Right lobe of liver (tissue), 6 donors: ENCODE data around the gene DSG3. TPM values are rescaled to one million over a fixed set of nuclear protein-coding genes. Genes with fewer than 3 reads are reported as not detected.

ENCODE experiments used
- ATAC-seq, 4 donors: fragments of 200-7000 bp; cut with Tn5 transposase; one replicate each; pipeline ENCODE4 v1.9.1; 2020; ENCODE audit warnings: mild to moderate bottlenecking in 4 of 4, moderate library complexity in 4 of 4
- DNase-seq, 3 donors: peaks; one replicate each; pipeline ENCODE4 v3.0.0-alpha.2; 2020
- H3K27ac ChIP-seq, 3 donors: fragments of 200-600 bp; one replicate each; pipeline ENCODE4 v1.8.0; 2022
- H3K27me3 ChIP-seq, 2 donors: fragments of 200-600 bp; one replicate each; pipeline ENCODE4 v1.8.0; 2022
- H3K36me3 ChIP-seq, 4 donors: fragments of 200-600 bp; sonication (generic) in 1 of 4; one replicate each; pipeline versions ENCODE4 v1.5.1 to v1.8.0; 2017 to 2022; ENCODE audit warnings: control low read depth in 1 of 4
- H3K4me1 ChIP-seq, 4 donors: fragments of 200-600 bp; sonication (generic) in 1 of 4; one replicate each; pipeline versions ENCODE4 v1.5.1 to v1.8.0; 2017 to 2022; ENCODE audit warnings: control low read depth in 1 of 4
- H3K4me3 ChIP-seq, 3 donors: fragments of 200-600 bp; one replicate each; pipeline ENCODE4 v1.8.0; 2022
- H3K9me3 ChIP-seq, 4 donors: fragments of 200-600 bp; sonication (generic) in 1 of 4; one replicate each; pipeline versions ENCODE4 v1.5.1 to v1.8.0; 2017 to 2022; ENCODE audit warnings: control low read depth in 1 of 4
- CTCF ChIP-seq, 4 donors: fragments of 200-600 bp in 3 of 4; fragments of 450-650 bp in 1 of 4; IDR thresholded peaks; one replicate each; pipeline versions ENCODE4 v1.5.1 to v1.8.0; 2016 to 2022; ENCODE audit warnings: antibody characterized with exemption in 4 of 4, mild to moderate bottlenecking in 2 of 4
- POLR2A ChIP-seq: fragments of 450-650 bp; IDR thresholded peaks from one replicate; pipeline ENCODE4 v1.6.1; 2017; ENCODE audit warnings: antibody characterized with exemption, mild to moderate bottlenecking
- WGBS: methylation state at CpG from one replicate; pipeline ENCODE4 v1.1.6; 2018; ENCODE audit warnings: low coverage, low lambda C conversion rate; ENCODE audit not compliant: insufficient coverage; ENCODE audit errors: missing lambda C conversion rate; 5-methylcytosine and 5-hydroxymethylcytosine counted together
- intact Hi-C, 2 donors: fragments of 100-400 bp; cut with DNase I; formaldehyde crosslinking; loops; one replicate each; pipeline versions ENCODE4 v1.11.2 to v1.14.1; 2022
- long read RNA-seq: library from polyadenylated mRNA; unstranded; transcript quantifications from one replicate; pipeline ENCODE4 v2.0.0, GENCODE V29; 2019
- total RNA-seq, 6 experiments: library from RNA; depleted of rRNA in 2 of 6; stranded (reverse); fragments of >200 nt in 2 of 6; fragmentation: NEBNext Ultra II Directional in 3 of 6; extraction: Animal tissue kit (Norgen Biotek cat#: 25700) in 3 of 6; gene quantifications; one replicate each; pipeline versions ENCODE4 v1.1.0 to v1.2.4, GENCODE V29; 2016 to 2023
- donor health status: DM: no; HTN: yes; CAD: no.
- donor health status: DM: no; HTN: no; CAD: no.
- donor health status: DM: no; HTN: no; CAD: no.
- donor health status: DM: no; HTN: yes; CAD: no.
- donor health status: DM: no; HTN: yes; CAD: no.

Gene DSG3, protein sequence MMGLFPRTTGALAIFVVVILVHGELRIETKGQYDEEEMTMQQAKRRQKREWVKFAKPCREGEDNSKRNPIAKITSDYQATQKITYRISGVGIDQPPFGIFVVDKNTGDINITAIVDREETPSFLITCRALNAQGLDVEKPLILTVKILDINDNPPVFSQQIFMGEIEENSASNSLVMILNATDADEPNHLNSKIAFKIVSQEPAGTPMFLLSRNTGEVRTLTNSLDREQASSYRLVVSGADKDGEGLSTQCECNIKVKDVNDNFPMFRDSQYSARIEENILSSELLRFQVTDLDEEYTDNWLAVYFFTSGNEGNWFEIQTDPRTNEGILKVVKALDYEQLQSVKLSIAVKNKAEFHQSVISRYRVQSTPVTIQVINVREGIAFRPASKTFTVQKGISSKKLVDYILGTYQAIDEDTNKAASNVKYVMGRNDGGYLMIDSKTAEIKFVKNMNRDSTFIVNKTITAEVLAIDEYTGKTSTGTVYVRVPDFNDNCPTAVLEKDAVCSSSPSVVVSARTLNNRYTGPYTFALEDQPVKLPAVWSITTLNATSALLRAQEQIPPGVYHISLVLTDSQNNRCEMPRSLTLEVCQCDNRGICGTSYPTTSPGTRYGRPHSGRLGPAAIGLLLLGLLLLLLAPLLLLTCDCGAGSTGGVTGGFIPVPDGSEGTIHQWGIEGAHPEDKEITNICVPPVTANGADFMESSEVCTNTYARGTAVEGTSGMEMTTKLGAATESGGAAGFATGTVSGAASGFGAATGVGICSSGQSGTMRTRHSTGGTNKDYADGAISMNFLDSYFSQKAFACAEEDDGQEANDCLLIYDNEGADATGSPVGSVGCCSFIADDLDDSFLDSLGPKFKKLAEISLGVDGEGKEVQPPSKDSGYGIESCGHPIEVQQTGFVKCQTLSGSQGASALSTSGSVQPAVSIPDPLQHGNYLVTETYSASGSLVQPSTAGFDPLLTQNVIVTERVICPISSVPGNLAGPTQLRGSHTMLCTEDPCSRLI
- under 1 TPM in 1 of 6 experiments, not detected in 5; 0.09 TPM for total RNA-seq
- long read RNA-seq = 0 reads

DNA sequence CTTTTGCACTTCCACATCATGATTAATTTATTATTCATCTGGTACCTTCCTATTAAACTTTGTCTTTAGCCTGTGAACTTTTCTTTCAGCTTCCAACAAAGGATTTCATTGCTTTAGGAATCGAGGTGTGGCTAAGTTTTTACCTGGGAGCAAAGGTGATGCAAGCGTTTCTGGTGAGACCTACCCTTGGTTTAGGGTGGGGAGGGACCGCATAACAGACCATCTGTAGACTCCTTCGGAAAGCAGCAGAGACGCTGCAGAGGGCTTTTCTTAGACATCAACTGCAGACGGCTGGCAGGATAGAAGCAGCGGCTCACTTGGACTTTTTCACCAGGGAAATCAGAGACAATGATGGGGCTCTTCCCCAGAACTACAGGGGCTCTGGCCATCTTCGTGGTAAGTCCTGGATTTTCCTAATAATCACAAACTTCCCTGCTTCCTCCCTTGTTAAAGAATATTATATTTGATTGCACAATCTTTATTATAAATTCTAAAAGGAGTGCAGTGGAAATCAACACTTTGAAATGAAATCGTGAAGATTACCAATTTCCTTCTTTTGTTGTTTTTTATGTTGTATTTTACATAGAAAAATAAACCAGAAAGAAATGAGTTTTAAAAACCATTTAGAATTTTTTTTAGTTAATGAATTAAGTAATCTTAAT, at the start of gene DSG3:
DSG3 (plus strand) TSS at position 212 of the 662 bp plus-strand sequence; CDS start at position 349, 137 bp downstream.
- no peak within 1 kb of the TSS for H3K4me3 ChIP-seq
- H3K4me1 ChIP-seq = no peaks in the 10 kb centered on the region
- H3K27me3 ChIP-seq = no peaks in the 10 kb centered on the region
- H3K36me3 ChIP-seq = no peaks in the 10 kb centered on the region
- no peaks in the 10 kb centered on the region for H3K9me3 ChIP-seq
- no peak for DNase-seq
- TF ChIP-seq POLR2A (no peak), CTCF (IDR thresholded peaks at IDR 0.05) (no peak)
- 58% methylated on average over 8 of the region's 9 CpGs for whole genome bisulfite sequencing
- intact Hi-C loops = no loop called here
- H3K27ac ChIP-seq = no peak within 1 kb of the TSS
- no peak for ATAC-seq

- DNase-seq = no peak
- no peaks in the 10 kb centered on the region for H3K27me3 ChIP-seq
- no peak for ATAC-seq
- no peak overlapping the region for H3K4me3 ChIP-seq
- 68% methylated on average over 2 of the region's 2 CpGs for WGBS
- H3K27ac ChIP-seq = no peak overlapping the region
- intact Hi-C loops = no loop called here
- H3K4me1 ChIP-seq = peaks cover 0 to 31% (median 14%) of the 10 kb centered on the region in 4 donors
- TF ChIP-seq POLR2A (no peak), CTCF (IDR thresholded peaks at IDR 0.05) (no peak)
- no peaks in the 10 kb centered on the region for H3K36me3 ChIP-seq
- H3K9me3 ChIP-seq = no peaks in the 10 kb centered on the region
Measured at GRCh38 chr18:31398191-31398590, 49.4 kb upstream of the DSG3 start.

- no peak for ATAC-seq
- WGBS = 64% methylated on average over 6 of the region's 6 CpGs
Measured at GRCh38 chr18:31399306-31400032, 48.1 kb upstream of the DSG3 start.

More at GRCh38 chr18:31399306-31400032, 48.1 kb upstream of the DSG3 start:
- no peak overlapping the region for H3K4me3 ChIP-seq
- H3K27ac ChIP-seq = no peak overlapping the region
- peaks cover 0 to 34% (median 16%) of the 10 kb centered on the region in 4 donors for H3K4me1 ChIP-seq
- H3K36me3 ChIP-seq = no peaks in the 10 kb centered on the region
- no peak for DNase-seq
- no peaks in the 10 kb centered on the region for H3K27me3 ChIP-seq
- H3K9me3 ChIP-seq = no peaks in the 10 kb centered on the region
- intact Hi-C loops = no loop called here
- TF ChIP-seq CTCF (IDR thresholded peaks at IDR 0.05) = no peak
- TF ChIP-seq POLR2A = no peak
